Activated naive CD8-positive, alpha-beta T cell (primary cell): ENCODE data around the gene CD180.

ENCODE experiments used
- H3K27ac Mint-ChIP-seq: one replicate; pipeline ENCODE4 v1.8.0; 2021; ENCODE audit warnings: mixed read lengths
- H3K27me3 Mint-ChIP-seq: one replicate; pipeline ENCODE4 v1.8.0; 2021; ENCODE audit warnings: mixed read lengths
- H3K36me3 Mint-ChIP-seq: one replicate; pipeline ENCODE4 v1.8.0; 2021; ENCODE audit warnings: mixed read lengths
- H3K4me1 Mint-ChIP-seq: one replicate; pipeline ENCODE4 v1.8.0; 2021; ENCODE audit warnings: low read depth, mixed read lengths
- H3K4me3 Mint-ChIP-seq: one replicate; pipeline ENCODE4 v1.8.0; 2021; ENCODE audit warnings: mild to moderate bottlenecking, mixed read lengths
- H3K9me3 Mint-ChIP-seq: one replicate; pipeline ENCODE4 v1.8.0; 2021; ENCODE audit warnings: low read depth, mixed read lengths

The CD180 gene

DNA sequence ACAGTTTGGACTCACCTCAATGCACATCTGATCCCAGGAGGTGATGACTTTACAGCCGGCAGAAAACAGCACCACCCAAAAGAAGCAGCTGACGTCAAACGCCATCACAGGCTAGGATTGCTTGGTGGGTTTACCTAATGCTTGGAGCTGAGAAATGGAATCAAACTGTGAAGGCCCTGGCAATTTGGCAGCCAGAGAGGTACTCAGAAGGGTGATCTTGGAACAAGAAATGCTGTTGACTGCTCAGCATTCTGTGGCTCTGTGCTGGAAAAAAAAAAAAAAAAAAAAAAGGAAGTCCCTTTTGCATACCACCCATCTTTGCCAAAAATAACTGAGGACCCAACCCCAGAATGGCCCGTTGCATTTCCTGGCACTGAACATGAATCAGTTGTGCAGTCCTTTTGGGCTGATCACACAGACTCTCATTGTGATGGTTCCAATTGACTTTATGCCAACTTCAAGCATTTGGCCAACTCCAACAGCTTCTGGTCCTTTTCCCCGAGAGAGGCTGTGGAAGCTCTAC, at the start of gene CD180:
Gene CD180 (minus strand): TSS at position 263 of the 523 bp plus-strand sequence. CDS start 158 bp downstream, at position 105.
- Mint-ChIP-seq H3K27ac (no peak within 1 kb of the TSS), H3K4me3 (no peak within 1 kb of the TSS), H3K27me3 (no peaks in the 10 kb centered on the region), H3K9me3 (no peaks in the 10 kb centered on the region), H3K4me1 (peaks cover 44% of the 10 kb centered on the region), H3K36me3 (peaks cover 6% of the 10 kb centered on the region)

DNA sequence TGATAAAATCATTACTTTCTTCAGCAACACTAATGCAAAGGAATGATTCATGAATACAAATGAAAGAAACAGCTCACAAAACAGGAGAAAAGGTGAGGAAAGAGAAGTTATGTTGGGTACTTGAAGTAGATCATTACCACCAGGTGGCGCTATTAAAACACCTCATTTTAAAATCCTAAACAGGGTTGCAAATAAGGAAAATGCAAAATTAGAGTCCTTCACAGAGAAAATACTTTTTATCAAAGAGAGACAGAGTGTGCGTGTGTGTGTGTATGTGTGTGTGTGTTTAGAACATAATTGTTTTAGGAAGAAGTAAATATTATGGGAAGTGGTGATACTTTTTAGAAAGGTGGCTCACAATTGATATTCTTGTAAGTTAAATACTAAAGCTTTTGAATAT, 49.5 kb upstream of the CD180 start:
- no peaks in the 10 kb centered on the region for H3K27me3 Mint-ChIP-seq
- H3K4me3 Mint-ChIP-seq, result no peak overlapping the region
- H3K36me3 Mint-ChIP-seq, result no peaks in the 10 kb centered on the region
- H3K27ac Mint-ChIP-seq, result no peak overlapping the region
- peaks cover 13% of the 10 kb centered on the region for H3K4me1 Mint-ChIP-seq
- no peaks in the 10 kb centered on the region for H3K9me3 Mint-ChIP-seq

DNA sequence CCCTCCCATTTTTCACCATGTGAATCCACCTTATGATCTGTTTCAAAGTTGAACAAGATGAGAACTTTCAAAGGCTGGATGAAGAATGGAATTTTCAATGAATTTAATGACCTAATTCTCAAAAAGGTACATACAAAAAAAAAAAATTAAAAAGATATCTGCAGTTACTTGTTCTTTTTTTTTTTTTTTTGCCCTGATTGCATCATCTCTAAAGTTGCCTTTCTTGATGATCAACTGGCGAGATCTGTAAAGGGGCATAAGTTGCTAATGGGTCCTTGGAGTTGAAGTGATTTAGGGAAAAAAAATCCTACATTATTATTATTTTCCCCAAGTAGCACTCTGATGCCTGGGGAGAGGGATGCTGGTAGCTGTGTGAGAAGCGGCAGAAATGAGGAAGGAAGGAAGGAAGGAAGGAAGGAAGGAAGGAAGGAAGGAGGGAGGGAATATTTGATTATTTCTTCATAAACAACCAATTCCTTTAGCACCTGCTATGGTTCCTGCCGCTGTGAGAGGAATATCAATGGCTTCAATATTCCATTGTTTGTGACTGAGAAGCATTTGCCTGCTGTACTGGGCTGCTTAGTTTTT, 48.8 kb upstream of the CD180 start:
- Mint-ChIP-seq H3K27me3 (no peaks in the 10 kb centered on the region), H3K4me1 (peaks cover 13% of the 10 kb centered on the region), H3K27ac (no peak overlapping the region), H3K36me3 (no peaks in the 10 kb centered on the region), H3K9me3 (no peaks in the 10 kb centered on the region), H3K4me3 (no peak overlapping the region)

DNA sequence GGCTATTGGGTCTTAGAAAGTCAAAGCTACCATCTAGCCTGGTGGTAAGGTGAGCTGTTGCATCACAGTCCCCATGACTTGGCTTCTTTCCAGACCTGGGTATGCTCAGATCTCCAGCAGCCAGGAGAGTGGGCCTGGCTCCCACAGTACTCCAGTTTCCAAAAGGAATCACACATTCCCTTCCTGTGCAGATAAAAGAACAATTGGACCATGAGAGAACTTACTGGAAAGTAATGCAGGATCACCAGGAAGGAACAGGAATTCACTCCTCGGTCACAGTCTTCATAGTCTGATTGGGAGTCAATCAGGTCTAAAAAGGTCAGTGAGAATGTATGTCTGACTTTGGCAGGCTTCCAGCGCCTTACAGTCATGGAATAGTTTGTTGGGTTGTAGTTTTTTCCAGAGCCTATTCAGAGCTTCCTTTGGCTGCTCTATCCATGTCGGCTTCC, 47.8 kb upstream of the CD180 start:
- H3K9me3 Mint-ChIP-seq, result no peaks in the 10 kb centered on the region
- no peak overlapping the region for H3K27ac Mint-ChIP-seq
- H3K4me3 Mint-ChIP-seq, result no peak overlapping the region
- H3K36me3 Mint-ChIP-seq, result no peaks in the 10 kb centered on the region
- H3K27me3 Mint-ChIP-seq, result no peaks in the 10 kb centered on the region
- H3K4me1 Mint-ChIP-seq, result peaks cover 13% of the 10 kb centered on the region

DNA sequence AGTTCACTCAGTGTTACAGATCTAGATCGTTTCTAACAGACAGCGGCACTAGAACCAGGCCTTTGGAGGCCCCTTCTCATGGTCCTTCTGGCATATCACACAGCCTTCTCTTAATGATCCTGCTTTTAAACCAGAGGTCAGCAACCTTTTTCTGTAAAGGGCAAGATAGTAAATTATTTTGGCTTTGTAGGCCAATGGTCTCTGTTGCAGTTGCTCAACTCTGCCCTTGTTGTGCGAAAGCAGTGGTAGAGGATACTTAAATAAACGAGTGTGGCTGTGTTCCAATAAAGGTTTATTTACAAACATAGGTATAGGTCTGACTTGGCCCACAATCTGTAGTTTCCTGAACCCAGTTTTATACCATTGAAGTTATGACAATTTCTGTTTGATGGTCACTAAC, 47.3 kb upstream of the CD180 start:
- no peak overlapping the region for H3K4me3 Mint-ChIP-seq
- no peak overlapping the region for H3K27ac Mint-ChIP-seq
- no peaks in the 10 kb centered on the region for H3K27me3 Mint-ChIP-seq
- H3K36me3 Mint-ChIP-seq, result no peaks in the 10 kb centered on the region
- H3K9me3 Mint-ChIP-seq, result no peaks in the 10 kb centered on the region
- H3K4me1 Mint-ChIP-seq, result peaks cover 13% of the 10 kb centered on the region

DNA sequence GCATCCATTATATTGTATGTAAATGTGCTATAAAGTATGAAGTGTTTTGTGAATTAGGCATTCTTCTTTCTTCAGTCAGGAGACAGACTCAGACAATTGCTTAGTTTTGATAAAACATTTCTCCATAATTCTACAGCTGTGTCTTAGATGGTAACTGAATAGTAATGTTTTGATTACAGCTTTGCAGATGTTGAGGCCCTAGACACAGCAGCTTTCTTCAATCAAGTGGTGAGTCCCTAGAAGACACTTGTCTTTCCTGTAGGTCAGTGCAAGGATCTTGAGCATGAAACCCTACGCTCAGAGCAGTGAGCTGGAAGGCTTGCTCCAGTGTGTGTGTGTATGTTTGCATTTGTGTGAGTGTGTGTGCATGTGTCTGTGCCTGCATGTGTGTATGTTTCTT, 46.8 kb upstream of the CD180 start:
- H3K27ac Mint-ChIP-seq, result no peak overlapping the region
- no peaks in the 10 kb centered on the region for H3K9me3 Mint-ChIP-seq
- no peaks in the 10 kb centered on the region for H3K36me3 Mint-ChIP-seq

DNA sequence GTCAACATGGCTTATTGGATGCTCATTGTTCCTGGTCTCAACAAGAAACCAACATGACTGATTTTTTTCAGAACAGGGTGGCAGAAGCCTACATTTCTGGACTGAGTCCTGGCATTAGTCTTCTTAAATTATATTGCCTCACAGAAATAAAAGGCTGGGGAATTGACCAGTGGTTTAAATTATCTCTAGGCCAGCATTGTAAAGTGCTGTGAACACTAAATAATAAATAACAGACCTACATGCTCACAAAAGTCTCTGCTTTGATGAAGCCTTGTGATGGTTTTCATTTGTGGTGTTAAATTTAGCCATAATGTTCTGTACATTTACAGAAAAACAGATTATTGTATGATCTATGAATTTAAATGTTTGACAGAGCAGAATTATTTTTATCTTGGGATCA, 44.7 kb upstream of the CD180 start:
- Mint-ChIP-seq H3K9me3 (no peaks in the 10 kb centered on the region), H3K4me1 (peaks cover 5% of the 10 kb centered on the region), H3K27ac (no peak overlapping the region), H3K36me3 (no peaks in the 10 kb centered on the region), H3K4me3 (no peak overlapping the region), H3K27me3 (no peaks in the 10 kb centered on the region)

More for the DNA sequence above, 46.8 kb upstream of the CD180 start:
- no peak overlapping the region for H3K4me3 Mint-ChIP-seq
- H3K4me1 Mint-ChIP-seq, result peaks cover 7% of the 10 kb centered on the region
- no peaks in the 10 kb centered on the region for H3K27me3 Mint-ChIP-seq

DNA sequence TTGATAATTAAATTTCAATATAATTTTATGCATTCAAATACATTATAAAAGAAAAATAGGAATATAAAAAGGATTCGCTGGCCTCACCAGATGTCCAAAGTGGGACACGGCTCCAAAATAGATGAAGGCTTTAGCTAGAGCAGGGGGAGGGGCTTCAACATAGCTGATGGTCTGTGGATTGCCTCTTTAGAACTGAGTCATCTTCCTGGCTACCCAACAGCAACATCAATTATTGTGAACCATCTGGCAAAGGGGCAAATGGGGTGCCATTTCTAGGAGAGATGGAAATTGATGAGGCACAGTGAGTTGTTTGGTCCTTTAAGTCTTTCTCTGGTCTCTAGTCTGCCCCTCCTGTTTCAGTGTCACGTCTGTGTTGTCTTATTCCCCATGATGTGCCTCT, 44.2 kb upstream of the CD180 start:
- H3K4me1 Mint-ChIP-seq, result peaks cover 5% of the 10 kb centered on the region
- no peak overlapping the region for H3K4me3 Mint-ChIP-seq
- H3K9me3 Mint-ChIP-seq, result no peaks in the 10 kb centered on the region
- no peaks in the 10 kb centered on the region for H3K36me3 Mint-ChIP-seq
- H3K27ac Mint-ChIP-seq, result no peak overlapping the region
- no peaks in the 10 kb centered on the region for H3K27me3 Mint-ChIP-seq

DNA sequence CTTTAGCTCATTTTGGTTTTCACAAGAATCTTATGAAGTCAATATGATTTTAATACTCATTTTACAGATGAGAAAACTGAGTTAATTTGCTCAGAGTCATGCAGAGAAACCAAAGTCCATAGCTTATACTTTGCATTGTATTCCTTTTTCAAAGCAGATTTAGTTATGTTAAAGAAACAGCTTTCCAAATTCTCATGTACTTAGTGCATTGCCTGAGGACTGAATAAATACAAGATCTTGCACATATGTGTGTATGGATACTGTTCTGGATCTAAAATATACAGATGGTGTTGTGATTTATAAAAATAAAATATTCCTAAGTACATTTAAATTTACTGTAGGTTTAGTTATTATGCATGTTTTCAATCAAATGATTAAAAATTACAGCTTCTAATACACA, 43.5 kb upstream of the CD180 start:
- H3K36me3 Mint-ChIP-seq, result no peaks in the 10 kb centered on the region
- no peak overlapping the region for H3K4me3 Mint-ChIP-seq
- no peaks in the 10 kb centered on the region for H3K27me3 Mint-ChIP-seq
- H3K27ac Mint-ChIP-seq, result no peak overlapping the region
- H3K9me3 Mint-ChIP-seq, result no peaks in the 10 kb centered on the region
- peaks cover 3% of the 10 kb centered on the region for H3K4me1 Mint-ChIP-seq

DNA sequence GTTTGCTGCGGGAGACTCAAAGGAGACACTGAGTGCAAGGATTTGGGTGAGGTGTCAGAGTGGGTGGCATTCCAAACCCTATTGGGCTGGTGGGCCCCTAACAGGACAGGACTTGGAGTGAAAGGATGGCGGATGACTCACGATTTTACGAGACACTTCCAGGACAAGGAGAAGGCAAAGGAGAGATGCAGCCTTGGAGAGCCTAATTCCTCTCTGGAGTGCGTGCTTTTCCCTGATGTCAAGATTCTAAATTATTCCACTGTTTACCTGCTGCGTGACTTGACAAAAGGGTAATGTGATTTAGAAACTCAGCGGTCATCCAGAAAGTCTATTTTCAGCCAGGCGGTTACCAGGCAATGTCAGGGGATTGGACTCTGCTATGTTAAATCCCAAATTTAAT, 41.6 kb upstream of the CD180 start:
- H3K27ac Mint-ChIP-seq, result no peak overlapping the region
- H3K9me3 Mint-ChIP-seq, result no peaks in the 10 kb centered on the region
- no peaks in the 10 kb centered on the region for H3K36me3 Mint-ChIP-seq
- H3K4me3 Mint-ChIP-seq, result no peak overlapping the region
- H3K27me3 Mint-ChIP-seq, result no peaks in the 10 kb centered on the region
- H3K4me1 Mint-ChIP-seq, result peaks cover 5% of the 10 kb centered on the region

DNA sequence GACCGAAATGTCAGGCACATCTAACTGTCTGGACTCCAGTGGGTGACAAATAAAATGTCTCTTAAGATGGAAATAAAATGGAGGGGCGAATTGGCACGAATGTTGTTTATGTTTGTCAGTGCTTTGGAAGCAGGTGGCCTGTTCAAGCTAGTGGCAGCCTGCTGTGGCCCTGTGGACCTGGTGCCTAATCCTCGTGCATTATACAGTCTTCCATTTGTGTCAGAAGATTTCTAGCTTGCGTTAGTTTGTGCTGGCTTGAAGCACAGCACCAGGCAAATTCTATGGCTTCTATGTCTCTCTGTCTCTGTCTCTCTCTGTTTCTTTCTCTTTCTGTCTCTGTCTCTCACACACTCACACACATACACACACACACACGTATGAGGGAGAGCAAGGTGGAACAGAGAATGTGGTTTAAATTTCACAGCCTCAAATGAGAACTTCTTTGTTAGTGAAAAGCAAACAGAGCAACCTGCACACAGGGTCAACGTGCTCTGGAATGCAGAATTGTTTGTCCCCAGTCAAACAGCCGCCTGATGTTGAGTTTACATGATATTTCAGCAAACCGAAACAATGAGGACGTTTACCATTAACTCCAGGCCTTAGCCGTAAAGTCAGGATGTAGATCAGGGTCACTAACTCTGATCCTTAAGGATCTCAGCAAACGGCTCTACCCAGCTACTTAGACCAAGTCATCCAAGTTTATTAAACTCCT, 39.0 kb upstream of the CD180 start:
- Mint-ChIP-seq H3K27me3 (no peaks in the 10 kb centered on the region), H3K27ac (no peak overlapping the region), H3K4me1 (peaks cover 2% of the 10 kb centered on the region), H3K4me3 (no peak overlapping the region), H3K36me3 (no peaks in the 10 kb centered on the region), H3K9me3 (no peaks in the 10 kb centered on the region)

DNA sequence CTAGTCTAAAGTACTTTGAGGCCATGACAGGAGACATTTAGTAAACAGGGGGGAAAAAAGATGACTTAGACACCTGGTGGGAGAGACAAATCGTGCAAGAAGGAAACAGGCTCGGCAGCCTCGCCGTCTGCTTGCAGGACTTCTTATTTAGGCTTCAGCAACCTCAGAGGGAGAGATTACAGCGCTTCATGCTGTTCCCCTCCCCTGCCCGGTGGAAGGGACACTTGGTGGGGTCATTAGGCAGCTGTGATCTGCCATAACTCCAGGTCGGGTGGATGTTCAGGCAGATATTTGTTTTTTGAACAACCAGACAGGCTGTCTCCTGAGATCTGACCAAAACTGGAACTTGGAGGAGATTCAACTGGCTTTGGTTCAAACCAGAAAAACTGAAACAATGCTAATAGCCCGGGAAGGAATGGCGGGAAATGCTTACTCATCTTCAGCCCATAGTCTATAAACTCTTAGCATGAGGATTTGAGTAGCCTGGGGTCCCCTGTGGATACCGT, 38.1 kb upstream of the CD180 start:
- no peak overlapping the region for H3K27ac Mint-ChIP-seq
- no peaks in the 10 kb centered on the region for H3K36me3 Mint-ChIP-seq
- H3K4me3 Mint-ChIP-seq, result no peak overlapping the region
- H3K4me1 Mint-ChIP-seq, result peaks cover 2% of the 10 kb centered on the region
- no peaks in the 10 kb centered on the region for H3K27me3 Mint-ChIP-seq
- H3K9me3 Mint-ChIP-seq, result no peaks in the 10 kb centered on the region

DNA sequence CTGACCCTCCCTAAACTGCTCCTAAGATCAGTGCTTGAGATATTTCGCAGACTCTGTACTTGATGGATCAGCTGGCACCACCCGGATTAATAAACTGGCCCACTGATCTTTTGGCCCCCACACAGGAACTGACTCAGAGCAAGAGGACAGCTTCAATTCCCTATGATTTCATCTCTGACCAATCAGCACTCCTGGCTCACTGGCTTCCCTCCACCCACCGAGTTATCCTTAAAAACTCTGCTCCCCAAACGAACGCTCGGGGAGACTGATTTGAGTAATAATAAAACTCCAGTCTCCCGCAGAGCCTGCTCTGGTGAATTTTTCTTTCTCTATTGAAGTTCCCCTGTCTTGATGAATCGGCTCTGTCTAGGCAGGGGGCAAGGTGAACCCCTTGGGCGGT, 36.5 kb upstream of the CD180 start:
- H3K4me3 Mint-ChIP-seq, result no peak overlapping the region
- no peaks in the 10 kb centered on the region for H3K36me3 Mint-ChIP-seq
- no peak overlapping the region for H3K27ac Mint-ChIP-seq
- H3K4me1 Mint-ChIP-seq, result peaks cover 2% of the 10 kb centered on the region
- no peaks in the 10 kb centered on the region for H3K27me3 Mint-ChIP-seq
- H3K9me3 Mint-ChIP-seq, result no peaks in the 10 kb centered on the region

DNA sequence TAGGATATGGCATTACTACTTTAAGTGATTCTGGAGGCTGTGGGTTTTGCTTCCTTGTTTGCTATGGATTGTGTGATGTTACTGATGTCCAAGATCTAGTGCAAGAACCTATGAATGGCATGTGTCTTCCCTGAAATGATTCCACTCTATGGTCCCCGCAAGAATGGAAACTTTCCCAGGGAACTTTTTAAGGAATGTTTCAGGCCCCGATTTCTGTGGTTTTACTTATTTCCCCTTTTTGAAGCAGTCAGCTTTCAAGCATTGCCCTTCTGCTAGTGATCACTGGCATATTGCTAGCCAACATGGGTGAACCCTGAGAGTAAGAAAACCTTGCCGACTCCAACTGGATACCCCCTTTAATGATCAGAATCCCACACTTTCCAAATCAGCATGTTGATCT, 26.6 kb upstream of the CD180 start:
- no peaks in the 10 kb centered on the region for H3K27me3 Mint-ChIP-seq
- no peak overlapping the region for H3K27ac Mint-ChIP-seq
- no peaks in the 10 kb centered on the region for H3K9me3 Mint-ChIP-seq
- no peak overlapping the region for H3K4me3 Mint-ChIP-seq
- H3K4me1 Mint-ChIP-seq, result peaks cover 52% of the 10 kb centered on the region
- H3K36me3 Mint-ChIP-seq, result peaks cover 3% of the 10 kb centered on the region

DNA sequence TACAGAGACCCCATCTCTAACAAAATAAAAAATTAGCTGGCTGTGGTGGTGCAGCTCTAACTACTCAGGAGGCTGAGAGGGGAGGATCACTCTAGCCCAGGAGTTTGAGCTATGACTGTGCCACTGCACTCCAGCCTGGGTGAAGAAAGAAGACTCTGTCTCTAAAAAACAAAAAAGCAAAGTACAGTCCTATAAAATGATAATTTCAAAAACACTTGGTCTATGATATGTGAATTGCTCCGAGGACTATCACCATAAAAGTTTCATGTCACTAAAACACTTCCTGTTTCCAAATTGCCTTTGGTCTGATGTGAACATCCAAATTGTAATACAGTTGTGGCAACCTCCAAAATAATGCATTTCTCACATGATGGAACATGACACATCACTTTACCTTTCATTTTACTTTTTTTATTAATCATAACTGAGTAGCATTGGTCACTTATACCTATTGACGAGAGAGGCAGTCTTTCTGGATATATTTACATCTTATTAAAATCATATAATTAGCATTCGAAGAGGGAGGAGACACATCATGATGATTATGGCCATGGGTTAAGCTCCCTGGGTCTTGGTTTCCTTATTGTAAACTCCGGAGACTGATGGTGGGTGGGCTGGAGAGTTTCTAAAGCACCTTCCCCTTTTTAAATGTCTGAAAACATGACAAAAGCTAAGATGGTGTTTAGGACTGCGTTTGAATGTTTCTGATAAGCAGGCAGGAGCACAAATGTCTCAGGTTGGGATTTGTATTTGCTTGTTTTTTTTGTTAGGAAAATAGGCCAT, 25.8 kb upstream of the CD180 start:
- Mint-ChIP-seq H3K9me3 (no peaks in the 10 kb centered on the region), H3K4me3 (peak overlapping the region; percentile 66), H3K27me3 (no peaks in the 10 kb centered on the region), H3K27ac (peak overlapping the region; percentile 88), H3K4me1 (peaks cover 59% of the 10 kb centered on the region), H3K36me3 (peaks cover 7% of the 10 kb centered on the region)
